GM18526 (cell line): Measurements from ENCODE around the gene ACTRT1.

Source experiments
- POLR2A ChIP-seq: IDR thresholded peaks from 3 replicates; pipeline ENCODE4 v1.6.1; 2011; ENCODE audit not compliant: insufficient read length; ENCODE audit errors: extremely low read depth

ACTRT1 gene

GRCh38 chrX:128052303-128052702 is at the start of gene ACTRT1:
Gene ACTRT1 (minus strand): TSS chrX:128052403. CDS start chrX:128052206, 197 bp downstream.
- no peak for TF ChIP-seq POLR2A

GRCh38 chrX:128078545-128078944 is 26.3 kb upstream of the ACTRT1 start:
- no peak for TF ChIP-seq POLR2A

- TF ChIP-seq POLR2A: no peak
Observed at GRCh38 chrX:128057421-128057820, 5.2 kb upstream of the ACTRT1 start.

GRCh38 chrX:128051526-128051925 is 677 bp downstream of the ACTRT1 start:
- no peak for TF ChIP-seq POLR2A

- no peak for TF ChIP-seq POLR2A
Observed at GRCh38 chrX:128035318-128035717, 16.9 kb downstream of the ACTRT1 start.

DNA sequence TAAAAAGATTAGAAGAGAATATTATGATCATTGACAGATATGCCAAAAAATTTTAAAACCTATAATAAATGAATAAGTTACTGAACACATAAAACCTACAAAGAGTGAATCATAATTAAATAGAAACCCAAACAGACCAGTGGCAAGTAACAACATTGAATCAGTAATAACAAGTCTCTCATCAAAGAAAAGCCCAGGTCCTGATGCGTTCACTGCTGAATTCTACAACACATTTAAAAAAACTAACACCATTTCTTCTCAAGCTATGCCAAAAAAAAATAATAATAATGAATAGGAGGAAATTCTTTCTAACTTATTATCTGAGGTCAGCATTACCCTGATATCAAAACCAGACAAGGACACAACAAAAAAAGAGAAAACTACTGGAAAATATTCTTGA is 30.6 kb downstream of the ACTRT1 start:
- no peak for TF ChIP-seq POLR2A

DNA sequence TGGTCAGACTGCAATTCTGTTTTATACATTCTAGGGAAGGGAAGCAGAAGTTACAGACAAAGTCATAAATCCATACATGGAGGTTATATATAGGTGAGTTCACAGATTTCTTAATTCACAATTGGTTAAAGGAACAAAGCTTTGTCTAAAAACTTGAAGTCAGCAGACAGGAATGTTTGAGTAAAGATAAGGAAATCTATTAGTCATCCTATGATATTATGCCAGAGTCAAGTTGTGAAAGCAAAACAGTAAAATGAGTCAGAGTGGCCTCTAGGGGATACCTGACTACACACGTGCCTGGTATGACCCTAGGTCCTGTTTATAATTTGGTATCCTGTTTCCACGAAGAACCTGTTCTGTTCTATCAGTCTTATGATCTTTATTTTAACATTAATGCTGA is 31.5 kb downstream of the ACTRT1 start:
- TF ChIP-seq POLR2A: no peak

- no peak for TF ChIP-seq POLR2A
Observed at GRCh38 chrX:128019218-128019617, 33.0 kb downstream of the ACTRT1 start.

GRCh38 chrX:128012015-128012414 is 40.2 kb downstream of the ACTRT1 start:
- TF ChIP-seq POLR2A: no peak

- TF ChIP-seq POLR2A: no peak
Observed at GRCh38 chrX:128007882-128008281, 44.3 kb downstream of the ACTRT1 start.
